NB4 (cell line): ENCODE results near the gene DAD1.
A peak's percentile ranks its signal among the peaks of the same experiment; 100 is the strongest.
"Not testable (repeated sequence)": the region's sequence is repeated elsewhere in the genome, so short reads cannot be mapped to it uniquely, and the experiment has no call there.

Source experiments
- DNase-seq: peaks from one replicate; pipeline ENCODE4 v3.0.0; 2010; ENCODE audit warnings: low read depth
- H3K4me3 ChIP-seq: one replicate; pipeline ENCODE4 v1.5.1; 2011; ENCODE audit warnings: mild to moderate bottlenecking, low read depth, low read length, moderate library complexity
- MYC ChIP-seq: IDR thresholded peaks from 2 replicates; pipeline ENCODE4 v1.6.1; 2011; ENCODE audit warnings: low read depth, low read length
- POLR2A ChIP-seq: IDR thresholded peaks from 2 replicates; pipeline ENCODE4 v1.6.1; 2011; ENCODE audit warnings: mild to moderate bottlenecking; ENCODE audit not compliant: insufficient read length; ENCODE audit errors: extremely low read depth
- TF ChIP-seq, protein P1 (sequence below): IDR thresholded peaks from one replicate; pipeline ENCODE4 v1.5.1; 2012; ENCODE audit warnings: low read depth, low read length
- TF ChIP-seq, protein P2 (sequence below): IDR thresholded peaks from 2 replicates; pipeline ENCODE4 v1.6.1; 2011; ENCODE audit warnings: low read depth, low read length

Gene DAD1

DNA sequence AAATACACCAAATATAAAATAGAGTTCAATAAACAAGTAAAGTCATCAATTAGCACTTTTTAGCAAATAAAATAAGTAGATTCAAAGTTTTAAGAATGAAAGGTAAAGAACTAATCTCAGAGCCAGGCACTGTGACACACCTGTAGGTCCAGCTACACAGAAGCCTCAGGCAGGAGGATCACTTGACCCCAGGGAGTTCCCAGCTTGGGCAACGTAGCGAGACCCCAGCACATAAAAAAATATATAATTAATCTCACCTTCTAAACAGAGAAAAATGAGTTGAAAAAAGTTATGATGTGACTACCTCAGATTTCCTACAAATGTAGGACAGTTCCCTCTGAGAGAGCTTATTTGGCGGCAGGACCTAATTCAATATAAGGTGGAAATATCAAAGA, 19.3 kb downstream of the DAD1 start:
- TF ChIP-seq POLR2A (no peak), MYC (no peak)
- TF ChIP-seq, protein P1, sequence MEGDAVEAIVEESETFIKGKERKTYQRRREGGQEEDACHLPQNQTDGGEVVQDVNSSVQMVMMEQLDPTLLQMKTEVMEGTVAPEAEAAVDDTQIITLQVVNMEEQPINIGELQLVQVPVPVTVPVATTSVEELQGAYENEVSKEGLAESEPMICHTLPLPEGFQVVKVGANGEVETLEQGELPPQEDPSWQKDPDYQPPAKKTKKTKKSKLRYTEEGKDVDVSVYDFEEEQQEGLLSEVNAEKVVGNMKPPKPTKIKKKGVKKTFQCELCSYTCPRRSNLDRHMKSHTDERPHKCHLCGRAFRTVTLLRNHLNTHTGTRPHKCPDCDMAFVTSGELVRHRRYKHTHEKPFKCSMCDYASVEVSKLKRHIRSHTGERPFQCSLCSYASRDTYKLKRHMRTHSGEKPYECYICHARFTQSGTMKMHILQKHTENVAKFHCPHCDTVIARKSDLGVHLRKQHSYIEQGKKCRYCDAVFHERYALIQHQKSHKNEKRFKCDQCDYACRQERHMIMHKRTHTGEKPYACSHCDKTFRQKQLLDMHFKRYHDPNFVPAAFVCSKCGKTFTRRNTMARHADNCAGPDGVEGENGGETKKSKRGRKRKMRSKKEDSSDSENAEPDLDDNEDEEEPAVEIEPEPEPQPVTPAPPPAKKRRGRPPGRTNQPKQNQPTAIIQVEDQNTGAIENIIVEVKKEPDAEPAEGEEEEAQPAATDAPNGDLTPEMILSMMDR = no peak
- TF ChIP-seq, protein P2, sequence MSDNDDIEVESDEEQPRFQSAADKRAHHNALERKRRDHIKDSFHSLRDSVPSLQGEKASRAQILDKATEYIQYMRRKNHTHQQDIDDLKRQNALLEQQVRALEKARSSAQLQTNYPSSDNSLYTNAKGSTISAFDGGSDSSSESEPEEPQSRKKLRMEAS = no peak
- no peak for DNase-seq
- H3K4me3 ChIP-seq = peak overlapping the region; percentile 36

DNA sequence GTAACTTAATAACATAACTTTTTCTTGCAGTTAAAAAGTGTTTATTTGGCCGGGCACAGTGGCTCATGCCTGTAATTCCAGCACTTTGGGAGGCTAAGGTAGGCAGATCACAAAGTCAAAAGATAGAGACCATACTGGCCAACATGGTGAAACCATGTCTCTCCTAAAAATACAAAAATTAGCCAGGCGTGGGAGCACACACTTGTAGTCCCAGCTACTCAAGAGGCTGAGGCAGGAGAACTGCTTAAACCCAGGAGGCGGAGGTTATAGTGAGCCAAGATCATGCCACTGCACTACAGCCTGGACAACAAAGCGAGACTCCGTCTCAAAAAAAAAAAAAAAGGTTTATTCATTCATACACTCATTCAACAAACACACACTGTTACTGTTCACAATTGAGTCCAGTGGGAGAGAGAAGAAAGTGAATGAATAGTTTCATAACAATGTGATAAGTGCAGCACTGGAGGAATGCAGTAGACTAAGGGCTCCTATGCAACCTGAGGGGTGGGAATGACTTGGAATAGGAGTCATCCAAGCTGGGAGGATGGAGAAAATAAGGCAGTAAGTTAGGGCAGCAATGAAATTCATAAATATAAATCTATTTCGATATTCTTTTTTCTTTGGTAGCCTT, 19.8 kb downstream of the DAD1 start:
- TF ChIP-seq, protein P2 = no peak
- TF ChIP-seq POLR2A = no peak
- TF ChIP-seq, protein P1 = no peak

DNA sequence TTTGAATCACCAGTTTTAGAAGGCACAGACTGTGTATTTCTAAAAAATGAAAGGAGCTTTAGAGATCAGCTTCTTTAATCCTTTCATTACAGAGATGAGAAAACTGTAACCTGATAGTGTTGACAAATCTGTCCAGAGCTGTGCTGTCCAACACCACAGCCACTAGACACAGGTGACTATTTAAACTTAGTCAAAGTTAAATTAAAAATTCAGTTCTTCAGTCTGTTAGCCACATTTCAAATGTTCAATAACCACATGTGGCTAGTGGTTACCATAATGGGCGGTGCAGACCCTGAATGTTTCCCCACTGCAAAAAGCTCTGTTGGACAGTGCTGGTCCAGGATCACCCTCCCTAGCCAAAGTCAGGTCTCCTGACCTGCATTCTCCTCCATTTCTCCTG, 21.6 kb downstream of the DAD1 start:
- DNase-seq = no peak
- TF ChIP-seq, protein P2 = no peak
- no peak for TF ChIP-seq POLR2A
- TF ChIP-seq, protein P1 = no peak
- no peak for TF ChIP-seq MYC
- no peak overlapping the region for H3K4me3 ChIP-seq

More for the DNA sequence above, 19.8 kb downstream of the DAD1 start:
- no peak for DNase-seq
- no peak overlapping the region for H3K4me3 ChIP-seq

DNA sequence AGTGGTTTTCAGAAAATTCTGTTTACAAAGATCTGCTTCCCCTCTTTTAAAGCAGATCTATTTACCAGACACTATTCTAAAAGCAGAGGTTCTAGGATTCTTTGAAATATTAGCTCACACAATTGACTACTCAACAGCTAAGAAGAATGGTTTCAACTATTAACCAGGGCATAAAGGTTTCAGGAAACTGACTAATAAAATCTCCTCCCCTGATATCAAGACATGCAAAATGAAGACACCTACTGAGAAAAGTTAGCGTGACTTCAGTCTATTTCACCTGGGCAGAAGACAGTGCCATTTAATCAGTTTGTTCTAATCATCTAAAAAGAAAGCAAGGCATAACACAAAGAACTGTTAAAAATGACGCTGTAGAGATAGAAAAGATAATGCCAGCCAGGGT, 22.2 kb downstream of the DAD1 start:
- no peak for DNase-seq
- no peak overlapping the region for H3K4me3 ChIP-seq
- TF ChIP-seq POLR2A (no peak), MYC (no peak)
- TF ChIP-seq, protein P2 = no peak
- TF ChIP-seq, protein P1 = no peak

DNA sequence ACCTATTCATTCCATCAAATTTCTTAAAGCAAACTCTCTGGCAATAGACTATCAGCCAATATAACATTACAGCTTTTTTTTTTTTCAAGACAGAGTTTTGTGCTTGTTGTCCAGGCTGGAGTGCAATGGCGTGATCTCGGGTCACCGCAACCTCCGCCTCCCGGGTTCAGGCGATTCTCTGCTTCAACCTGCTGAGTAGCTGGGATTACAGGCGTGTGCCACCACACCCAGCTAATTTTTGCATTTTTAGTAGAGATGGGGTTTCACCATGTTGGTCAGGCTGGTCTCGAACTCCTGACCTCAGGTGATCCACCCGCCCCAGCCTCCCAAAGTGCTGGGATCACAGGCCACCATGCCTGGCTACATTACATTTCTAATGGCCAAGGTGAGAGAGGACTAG, 22.8 kb downstream of the DAD1 start:
- DNase-seq, H3K4me3 ChIP-seq: not testable (repeated sequence)

DNA sequence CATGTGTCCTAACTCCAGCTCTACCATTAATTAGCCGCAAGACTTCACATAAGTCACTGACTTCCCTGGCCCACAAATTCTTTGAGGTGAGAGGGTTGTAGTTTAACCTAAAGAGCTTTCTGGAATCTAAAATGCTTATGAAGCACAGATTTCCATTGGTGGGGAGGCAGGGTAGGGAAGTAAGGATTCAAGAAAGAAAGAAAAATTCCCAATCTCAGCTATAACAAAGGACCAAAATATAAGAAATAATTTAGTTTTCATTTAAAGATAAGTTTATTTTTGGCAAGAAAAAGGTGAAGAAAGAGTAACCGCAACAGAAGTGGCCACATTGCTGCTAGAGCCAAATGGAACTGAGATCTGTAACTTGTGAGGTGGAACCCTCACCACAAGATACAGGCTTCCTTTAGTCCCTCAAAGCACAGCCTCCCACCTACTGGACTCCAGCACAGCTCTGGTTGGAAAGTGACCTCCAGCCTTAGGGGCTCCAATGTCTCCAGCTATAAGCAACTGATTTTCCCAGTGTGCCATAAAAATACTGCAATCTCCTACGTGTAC, 23.6 kb downstream of the DAD1 start:
- H3K4me3 ChIP-seq = no peak overlapping the region
- TF ChIP-seq, protein P2 = no peak
- no peak for DNase-seq

DNA sequence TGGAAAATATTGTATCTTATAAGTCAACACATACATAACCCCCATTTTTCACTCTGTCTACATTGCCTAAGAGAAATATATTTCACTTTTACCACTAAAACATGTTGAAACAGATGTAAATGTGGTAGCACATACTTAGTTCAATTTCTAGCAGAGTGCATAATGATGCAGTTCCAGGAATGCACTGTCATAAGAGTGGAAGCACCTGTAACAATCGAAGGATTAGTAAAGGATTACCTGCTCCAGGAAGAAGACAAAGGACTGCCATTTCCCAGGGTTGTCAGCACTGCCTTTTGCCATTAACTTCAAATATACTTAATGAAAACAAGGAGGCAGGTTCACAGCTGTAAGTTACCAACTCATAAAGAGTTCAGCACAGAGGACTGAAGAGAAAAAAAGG, 24.6 kb downstream of the DAD1 start:
- no peak for DNase-seq
- no peak overlapping the region for H3K4me3 ChIP-seq
- no peak for TF ChIP-seq POLR2A
- TF ChIP-seq, protein P2 = no peak
- no peak for TF ChIP-seq MYC
- TF ChIP-seq, protein P1 = no peak
